GM10266 (cell line): ENCODE data around the gene IMMP2L.

ENCODE experiments used
- DNase-seq: peaks from one replicate; pipeline ENCODE4 v3.0.0; 2012; ENCODE audit errors: extremely low spot score
- TF ChIP-seq, protein P1 (sequence below): IDR thresholded peaks from 2 replicates; pipeline ENCODE4 v1.5.1; 2012; ENCODE audit warnings: mild to moderate bottlenecking, low read depth; ENCODE audit not compliant: control insufficient read depth, insufficient read depth; ENCODE audit errors: missing control alignments

Gene IMMP2L

GRCh38 chr7:110786328-110786965 is 775.8 kb downstream of the IMMP2L start:
- no peak for DNase-seq
- TF ChIP-seq, protein P1, sequence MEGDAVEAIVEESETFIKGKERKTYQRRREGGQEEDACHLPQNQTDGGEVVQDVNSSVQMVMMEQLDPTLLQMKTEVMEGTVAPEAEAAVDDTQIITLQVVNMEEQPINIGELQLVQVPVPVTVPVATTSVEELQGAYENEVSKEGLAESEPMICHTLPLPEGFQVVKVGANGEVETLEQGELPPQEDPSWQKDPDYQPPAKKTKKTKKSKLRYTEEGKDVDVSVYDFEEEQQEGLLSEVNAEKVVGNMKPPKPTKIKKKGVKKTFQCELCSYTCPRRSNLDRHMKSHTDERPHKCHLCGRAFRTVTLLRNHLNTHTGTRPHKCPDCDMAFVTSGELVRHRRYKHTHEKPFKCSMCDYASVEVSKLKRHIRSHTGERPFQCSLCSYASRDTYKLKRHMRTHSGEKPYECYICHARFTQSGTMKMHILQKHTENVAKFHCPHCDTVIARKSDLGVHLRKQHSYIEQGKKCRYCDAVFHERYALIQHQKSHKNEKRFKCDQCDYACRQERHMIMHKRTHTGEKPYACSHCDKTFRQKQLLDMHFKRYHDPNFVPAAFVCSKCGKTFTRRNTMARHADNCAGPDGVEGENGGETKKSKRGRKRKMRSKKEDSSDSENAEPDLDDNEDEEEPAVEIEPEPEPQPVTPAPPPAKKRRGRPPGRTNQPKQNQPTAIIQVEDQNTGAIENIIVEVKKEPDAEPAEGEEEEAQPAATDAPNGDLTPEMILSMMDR: no peak

DNA sequence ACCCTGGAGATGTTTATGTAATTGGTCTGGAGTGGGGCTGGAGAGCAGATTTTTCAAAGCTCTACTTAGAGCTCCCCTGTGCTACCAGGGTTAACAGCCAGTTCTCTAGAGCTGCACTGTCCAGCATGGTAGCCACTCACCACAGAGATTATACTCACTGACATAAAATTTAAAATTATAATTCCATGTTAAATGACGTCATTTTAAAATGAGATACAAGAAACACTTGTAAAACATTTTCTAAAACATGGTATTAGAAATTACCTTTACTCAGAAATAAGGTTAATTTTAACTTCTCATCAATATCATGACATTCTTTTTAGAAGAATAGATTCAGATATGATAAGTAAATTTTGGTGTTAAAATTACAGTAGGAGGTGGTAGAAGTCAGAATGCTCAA is 777.5 kb downstream of the IMMP2L start:
- no peak for DNase-seq
- TF ChIP-seq, protein P1: no peak

DNA sequence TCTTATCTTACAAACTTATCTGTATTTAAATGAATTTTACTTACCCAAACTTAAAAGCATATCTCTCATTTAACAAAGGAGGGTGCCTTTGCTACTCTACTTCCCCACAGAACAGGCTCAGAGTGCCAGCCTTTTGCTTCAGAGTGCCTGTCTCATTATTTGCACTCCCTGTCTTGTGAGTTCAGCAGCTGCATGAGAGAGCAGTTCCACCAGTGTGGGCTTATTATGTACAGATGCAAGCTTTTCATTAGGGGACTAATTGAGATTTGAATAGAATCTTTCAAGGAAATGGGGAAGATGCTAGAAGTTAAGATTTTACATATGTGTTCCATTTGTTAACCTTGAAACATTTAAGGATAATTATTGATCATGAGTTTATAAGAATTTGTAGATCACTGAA is 781.6 kb downstream of the IMMP2L start:
- TF ChIP-seq, protein P1: no peak
- no peak for DNase-seq

DNA sequence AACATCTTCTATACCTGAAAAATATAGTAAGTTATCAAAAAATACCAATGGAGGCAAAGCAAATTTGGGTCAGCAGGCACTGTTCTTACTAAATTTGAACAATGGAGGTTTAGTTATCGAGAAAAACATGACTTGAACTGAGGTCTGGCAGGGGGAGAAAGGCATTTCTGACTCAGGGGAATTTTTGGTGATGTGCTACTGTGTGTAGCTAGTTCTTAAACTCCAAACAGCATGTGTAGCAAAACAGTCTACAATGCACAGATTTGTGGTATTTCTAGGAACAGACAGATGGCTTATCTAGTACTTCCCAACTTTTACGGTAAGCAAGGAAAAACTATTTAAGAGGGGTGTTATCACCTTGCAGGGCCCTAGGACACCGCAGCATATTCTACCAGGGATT is 783.0 kb downstream of the IMMP2L start:
- TF ChIP-seq, protein P1: no peak
- no peak for DNase-seq

- TF ChIP-seq, protein P1: no peak
These were observed 787.2 kb downstream of the IMMP2L start for GRCh38 chr7:110775046-110775445.

GRCh38 chr7:110774071-110774470 is 788.2 kb downstream of the IMMP2L start:
- DNase-seq: no peak
- TF ChIP-seq, protein P1: no peak

More at GRCh38 chr7:110775046-110775445, 787.2 kb downstream of the IMMP2L start:
- no peak for DNase-seq

DNA sequence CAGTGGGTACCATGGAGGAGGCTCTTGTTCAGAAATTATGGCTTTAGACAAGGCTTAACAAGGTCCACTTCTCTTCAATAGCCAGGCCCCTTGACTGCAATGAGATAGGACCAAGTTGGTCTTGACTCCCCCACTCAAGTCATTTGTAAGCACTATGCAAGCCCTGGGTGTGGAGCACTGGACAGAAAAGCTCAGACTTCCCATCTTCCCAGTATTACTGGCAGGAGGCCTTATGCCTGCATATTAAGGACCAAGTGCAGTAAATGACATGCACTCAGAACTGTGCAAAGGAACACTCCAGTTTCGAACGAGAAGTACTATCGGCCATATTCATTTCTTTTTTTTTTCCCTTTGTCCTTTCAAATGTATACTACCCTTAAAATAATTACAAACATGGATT is 789.7 kb downstream of the IMMP2L start:
- TF ChIP-seq, protein P1: no peak
- DNase-seq: no peak
